ENCODE results near the gene TBC1D2B. TPM values are rescaled to one million over a fixed set of nuclear protein-coding genes. Genes with fewer than 3 reads are reported as not detected.
"Not testable (repeated sequence)": the region's sequence is repeated elsewhere in the genome, so short reads cannot be mapped to it uniquely, and the experiment has no call there.

The TBC1D2B gene
- total RNA-seq, 1 donor from 2014 or later: 63.3 TPM

DNA sequence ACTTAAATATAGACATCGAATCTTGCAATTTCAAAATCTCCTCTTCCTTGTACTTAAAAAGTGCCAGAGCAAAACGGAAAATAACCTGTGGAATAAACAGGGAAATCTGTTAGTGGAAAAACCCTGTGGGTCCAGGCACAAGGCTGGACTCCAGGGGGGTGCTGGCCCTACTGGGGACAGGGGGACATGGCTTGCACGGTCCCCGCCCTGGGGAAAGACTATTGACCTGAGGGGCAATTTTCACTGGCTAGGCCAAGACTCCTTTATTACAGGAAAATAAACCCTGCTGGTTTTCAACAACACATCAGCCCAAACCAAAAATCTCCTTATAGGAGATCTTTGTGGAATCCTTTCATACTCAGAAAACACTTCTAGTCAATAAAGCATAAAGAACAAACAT, 75.9 kb downstream of the TBC1D2B start:
- peaks cover 10 to 25% of the 10 kb centered on the region in 2 donors for H3K4me1 ChIP-seq
- H3K27me3 ChIP-seq: no peaks in the 10 kb centered on the region
- no peak for DNase-seq (ENCODE audit: low spot score in 2 of 2)
- H3K36me3 ChIP-seq: peaks cover 62 to 70% of the 10 kb centered on the region in 2 donors
- no peaks in the 10 kb centered on the region for H3K9me3 ChIP-seq
- no peak overlapping the region for H3K4me3 ChIP-seq
- H3K27ac ChIP-seq: no peak overlapping the region
- intact Hi-C loops (cut with DNase I): loop anchor here (10.0 kb wide), 1 partner anchor 117 kb away; no protein-coding TSS in a partner anchor
- TF ChIP-seq, protein P1, sequence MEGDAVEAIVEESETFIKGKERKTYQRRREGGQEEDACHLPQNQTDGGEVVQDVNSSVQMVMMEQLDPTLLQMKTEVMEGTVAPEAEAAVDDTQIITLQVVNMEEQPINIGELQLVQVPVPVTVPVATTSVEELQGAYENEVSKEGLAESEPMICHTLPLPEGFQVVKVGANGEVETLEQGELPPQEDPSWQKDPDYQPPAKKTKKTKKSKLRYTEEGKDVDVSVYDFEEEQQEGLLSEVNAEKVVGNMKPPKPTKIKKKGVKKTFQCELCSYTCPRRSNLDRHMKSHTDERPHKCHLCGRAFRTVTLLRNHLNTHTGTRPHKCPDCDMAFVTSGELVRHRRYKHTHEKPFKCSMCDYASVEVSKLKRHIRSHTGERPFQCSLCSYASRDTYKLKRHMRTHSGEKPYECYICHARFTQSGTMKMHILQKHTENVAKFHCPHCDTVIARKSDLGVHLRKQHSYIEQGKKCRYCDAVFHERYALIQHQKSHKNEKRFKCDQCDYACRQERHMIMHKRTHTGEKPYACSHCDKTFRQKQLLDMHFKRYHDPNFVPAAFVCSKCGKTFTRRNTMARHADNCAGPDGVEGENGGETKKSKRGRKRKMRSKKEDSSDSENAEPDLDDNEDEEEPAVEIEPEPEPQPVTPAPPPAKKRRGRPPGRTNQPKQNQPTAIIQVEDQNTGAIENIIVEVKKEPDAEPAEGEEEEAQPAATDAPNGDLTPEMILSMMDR (IDR thresholded peaks at IDR 0.05): no peak

DNA sequence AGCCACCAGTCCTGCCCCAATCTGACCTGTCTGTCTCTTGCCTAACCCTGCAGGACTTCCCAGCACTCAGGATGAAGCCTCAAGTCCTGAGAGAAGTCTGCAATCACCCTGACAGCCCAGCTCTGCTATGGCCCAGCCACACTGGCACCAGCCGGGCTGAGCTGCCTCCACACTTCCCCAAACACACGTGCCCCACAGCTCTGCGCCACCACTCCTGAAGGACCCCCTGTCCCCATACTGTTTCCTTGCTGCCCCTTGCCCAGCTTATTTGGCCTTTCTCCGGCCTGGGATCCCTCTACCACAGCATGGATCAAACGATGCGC, 76.6 kb downstream of the TBC1D2B start:
- Histone ChIP-seq H3K4me1 (peaks cover 10 to 21% of the 10 kb centered on the region in 2 donors), H3K4me3 (no peak overlapping the region), H3K27ac (no peak overlapping the region), H3K9me3 (no peaks in the 10 kb centered on the region), H3K27me3 (no peaks in the 10 kb centered on the region), H3K36me3 (peaks cover 62 to 63% of the 10 kb centered on the region in 2 donors)
- TF ChIP-seq, protein P1 (IDR thresholded peaks at IDR 0.05): no peak
- intact Hi-C loops (cut with DNase I): loop anchor here (10.0 kb wide), 1 partner anchor 116 kb away; no protein-coding TSS in a partner anchor
- DNase-seq (ENCODE audit: low spot score in 2 of 2): no peak

DNA sequence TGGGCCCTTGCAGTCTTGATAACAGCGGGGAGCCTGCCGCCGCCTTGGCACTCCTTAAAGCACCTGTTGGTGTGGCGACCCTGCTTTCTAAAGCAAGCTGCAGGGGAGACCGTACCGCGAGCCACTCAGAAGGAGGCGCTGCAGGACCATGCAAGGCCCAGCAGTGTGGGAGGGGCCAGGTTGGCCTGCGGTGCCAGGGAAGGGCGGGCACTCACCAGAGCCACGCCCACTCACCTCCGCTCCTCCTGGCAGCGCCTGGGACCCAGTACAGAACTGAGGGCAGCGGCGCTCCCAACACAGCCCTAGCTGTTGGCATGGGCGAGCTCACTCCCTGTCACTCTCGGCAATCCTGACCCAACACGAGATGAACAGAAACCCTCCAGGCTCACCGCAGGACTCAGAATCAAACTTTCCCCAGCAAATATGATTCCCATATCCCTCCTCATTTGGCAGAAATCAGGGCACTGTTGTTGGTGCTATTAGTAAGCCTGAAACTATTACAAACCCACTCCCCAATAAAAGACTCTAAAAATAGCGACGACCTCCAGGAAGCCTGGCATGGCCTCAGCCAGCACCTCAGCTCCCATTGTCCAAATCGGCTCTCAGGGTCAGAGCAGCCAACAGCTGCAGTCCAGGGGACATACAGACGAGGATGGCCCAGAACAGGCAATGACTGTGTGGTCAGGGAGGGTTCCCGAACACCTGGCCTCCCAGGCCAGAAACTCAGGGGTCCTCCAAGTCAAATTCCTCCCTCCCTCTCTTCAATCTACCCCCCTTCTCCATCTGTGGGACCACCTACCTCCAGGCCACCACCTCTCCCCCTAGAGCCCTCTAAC, 77.2 kb downstream of the TBC1D2B start:
- H3K27ac ChIP-seq: no peak overlapping the region
- no peaks in the 10 kb centered on the region for H3K27me3 ChIP-seq
- H3K4me1 ChIP-seq: peaks cover 9 to 21% of the 10 kb centered on the region in 2 donors
- intact Hi-C loops (cut with DNase I): loop anchor here (10.0 kb wide), 1 partner anchor 116 kb away; no protein-coding TSS in a partner anchor
- peaks cover 61 to 62% of the 10 kb centered on the region in 2 donors for H3K36me3 ChIP-seq
- no peak for DNase-seq (ENCODE audit: low spot score in 2 of 2)
- TF ChIP-seq, protein P1 (IDR thresholded peaks at IDR 0.05): peak in 1 of 3 experiments; percentile 26
- H3K4me3 ChIP-seq: no peak overlapping the region
- no peaks in the 10 kb centered on the region for H3K9me3 ChIP-seq

DNA sequence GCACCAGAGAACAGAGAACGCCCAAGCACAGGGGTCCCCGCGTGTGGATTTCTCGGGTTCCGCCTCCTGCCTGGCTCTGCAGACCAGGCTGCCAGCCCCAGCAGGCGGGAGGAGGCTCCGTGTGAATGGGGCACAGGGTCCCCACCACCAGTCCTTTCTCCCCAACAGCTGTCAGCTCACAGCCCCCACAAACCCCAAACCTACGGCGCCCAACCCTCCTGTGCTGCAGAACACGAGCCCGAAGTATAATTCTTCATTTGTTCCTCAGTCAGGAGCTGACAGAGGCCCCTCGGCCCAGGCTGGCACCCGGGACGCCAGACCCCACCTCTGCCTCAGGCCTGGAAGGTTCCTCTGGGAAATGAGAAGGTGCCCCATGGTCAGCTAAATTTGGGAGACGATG, 78.0 kb downstream of the TBC1D2B start:
- intact Hi-C loops (cut with DNase I): no loop called here
- Histone ChIP-seq H3K27ac (no peak overlapping the region), H3K27me3 (no peaks in the 10 kb centered on the region), H3K9me3 (no peaks in the 10 kb centered on the region), H3K4me1 (peaks cover under 1 to 20% of the 10 kb centered on the region in 2 donors), H3K4me3 (no peak overlapping the region), H3K36me3 (peaks cover 61 to 62% of the 10 kb centered on the region in 2 donors)
- no peak for DNase-seq (ENCODE audit: low spot score in 2 of 2)
- TF ChIP-seq, protein P1 (IDR thresholded peaks at IDR 0.05): no peak

DNA sequence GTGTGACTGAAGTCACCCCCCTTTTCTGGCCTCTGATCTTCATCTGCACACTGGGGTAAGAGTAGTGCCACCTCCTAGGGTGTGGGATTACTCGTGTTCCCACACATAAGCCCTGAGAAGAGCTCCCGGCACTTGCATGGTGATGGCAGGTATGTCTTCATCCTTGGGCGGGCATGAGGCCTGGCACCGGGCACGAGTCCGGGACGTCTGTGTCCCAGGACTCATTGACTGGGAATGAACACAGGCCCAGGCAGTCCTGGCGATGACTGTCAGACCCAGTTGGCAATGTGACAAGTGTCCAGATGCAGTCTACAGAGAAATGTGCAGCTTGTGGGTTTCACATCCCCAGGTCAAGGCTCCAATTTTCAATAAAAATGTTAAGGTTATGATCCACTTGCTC, 78.9 kb downstream of the TBC1D2B start:
- no peak for DNase-seq (ENCODE audit: low spot score in 2 of 2)
- TF ChIP-seq, protein P1 (IDR thresholded peaks at IDR 0.05): no peak
- Histone ChIP-seq H3K27me3 (no peaks in the 10 kb centered on the region), H3K4me3 (no peak overlapping the region), H3K4me1 (peaks cover 4 to 15% of the 10 kb centered on the region in 2 donors), H3K27ac (no peak overlapping the region), H3K36me3 (peaks cover 59 to 60% of the 10 kb centered on the region in 2 donors), H3K9me3 (no peaks in the 10 kb centered on the region)
- intact Hi-C loops (cut with DNase I): no loop called here

DNA sequence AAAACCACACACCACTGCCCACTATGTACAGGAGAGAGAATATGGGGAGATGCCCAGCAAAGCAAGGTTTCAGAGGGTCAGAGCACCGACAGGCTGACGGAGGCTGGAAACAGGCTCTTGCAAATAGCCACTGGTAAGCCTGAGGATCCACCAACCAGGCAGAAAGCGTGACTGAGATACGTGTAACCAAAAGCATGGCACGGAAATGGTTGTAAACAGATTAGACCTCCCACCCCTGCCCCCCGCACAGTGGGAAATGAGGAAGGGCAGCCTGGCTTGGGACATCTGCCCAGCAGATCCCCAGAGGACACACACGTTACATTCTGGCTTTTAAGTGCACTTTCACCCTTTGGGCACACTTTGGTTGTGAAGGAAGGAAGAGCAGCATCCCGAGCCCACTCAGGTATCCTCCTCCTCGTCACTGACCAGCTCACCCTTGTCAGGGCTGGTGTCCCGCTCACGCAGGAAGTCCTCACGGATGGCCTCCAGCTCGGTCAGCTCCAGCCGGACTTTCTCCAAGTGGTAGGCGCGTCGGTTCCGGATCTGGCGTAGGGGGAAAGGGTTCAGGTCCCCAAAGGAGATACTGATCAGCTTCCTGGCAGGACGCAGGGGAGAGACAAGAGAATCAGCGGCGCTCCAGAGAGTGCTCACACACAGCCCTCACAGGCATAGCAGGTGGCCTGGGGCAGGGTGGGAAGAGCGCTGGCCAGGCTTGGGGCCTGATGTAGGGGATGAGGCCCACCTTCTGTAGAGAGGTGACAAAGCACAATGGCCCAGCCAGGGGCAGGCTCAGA, 79.6 kb downstream of the TBC1D2B start:
- H3K27ac ChIP-seq; DNase-seq (ENCODE audit: low spot score in 2 of 2); H3K4me3 ChIP-seq; intact Hi-C loops (cut with DNase I); H3K9me3 ChIP-seq; H3K27me3 ChIP-seq: not testable (repeated sequence)
- H3K36me3 ChIP-seq: peaks cover 53% of the 10 kb centered on the region in 2 donors
- peaks cover 11 to 19% of the 10 kb centered on the region in 2 donors for H3K4me1 ChIP-seq

DNA sequence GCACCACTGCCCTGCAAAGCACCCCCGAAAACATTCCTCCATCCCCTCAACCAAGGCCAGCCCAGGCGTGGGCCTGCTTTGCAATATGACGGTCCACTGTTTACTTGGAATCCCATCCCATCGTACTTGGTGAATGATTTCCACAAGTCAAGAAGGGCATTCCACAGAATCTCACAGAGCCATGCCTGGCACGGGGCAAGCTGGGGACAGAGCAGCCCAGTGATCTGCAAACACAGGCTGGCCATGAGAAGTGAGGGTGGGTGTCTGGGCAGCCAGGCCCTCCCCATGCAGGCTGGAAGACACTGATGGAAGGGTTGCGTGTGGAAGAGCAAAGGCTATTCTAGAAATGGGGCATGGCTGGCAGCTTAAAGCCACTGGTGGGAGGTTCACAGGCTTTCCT, 80.3 kb downstream of the TBC1D2B start:
- H3K4me3 ChIP-seq; DNase-seq (ENCODE audit: low spot score in 2 of 2); H3K9me3 ChIP-seq; intact Hi-C loops (cut with DNase I); H3K27me3 ChIP-seq: not testable (repeated sequence)
- Histone ChIP-seq H3K4me1 (peaks cover 15 to 23% of the 10 kb centered on the region in 2 donors), H3K36me3 (peaks cover 46% of the 10 kb centered on the region in 2 donors), H3K27ac (peak overlapping the region in 1 of 2 donors; percentile 17)

DNA sequence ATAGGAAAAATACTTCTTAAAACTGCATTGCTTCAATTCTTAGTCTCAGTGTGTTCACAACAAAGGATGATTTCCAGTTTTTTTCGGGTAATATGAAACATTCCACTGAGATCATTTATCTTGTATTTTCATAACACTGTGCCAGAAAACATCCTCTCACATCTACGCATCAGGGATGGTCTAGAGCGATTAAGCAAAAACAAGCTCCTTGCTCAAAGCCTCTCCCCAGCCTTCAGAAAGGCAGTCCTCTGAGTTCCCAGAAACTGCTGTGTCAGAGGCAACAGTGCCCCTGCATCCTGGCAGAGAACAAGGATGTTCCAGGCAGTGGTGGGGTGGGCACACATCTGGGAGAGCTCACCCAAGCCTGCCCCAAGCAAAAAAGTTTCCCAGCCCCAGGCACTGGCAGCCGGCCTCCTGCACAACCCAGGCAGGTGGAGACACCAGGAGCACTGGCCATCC, 80.8 kb downstream of the TBC1D2B start:
- peaks cover 41% of the 10 kb centered on the region in 2 donors for H3K36me3 ChIP-seq
- DNase-seq (ENCODE audit: low spot score in 2 of 2); H3K9me3 ChIP-seq; intact Hi-C loops (cut with DNase I); H3K27me3 ChIP-seq; H3K4me3 ChIP-seq: not testable (repeated sequence)
- peak overlapping the region in 1 of 2 donors; percentile 17 for H3K27ac ChIP-seq
- H3K4me1 ChIP-seq: peaks cover 17 to 28% of the 10 kb centered on the region in 2 donors

Data from ascending aorta (tissue), 2 donors.